OCI-LY3 (cell line): ENCODE data around the gene GNPNAT1.

Experiments used
- CTCF ChIP-seq: fragments of 200-600, 300-600 bp; sonication (generic); IDR thresholded peaks from 2 replicates; pipeline ENCODE4 v1.5.1; 2014; ENCODE audit warnings: antibody characterized with exemption, low read length, low read depth
- EZH2phosphoT487 ChIP-seq: fragments of 200-600 bp; shearing (Covaris generic); IDR thresholded peaks from 2 replicates; pipeline ENCODE4 v1.6.1; 2018; ENCODE audit warnings: antibody characterized with exemption, mixed run types, low read depth

- TF ChIP-seq CTCF (no peak), EZH2phosphoT487 (no peak)
Observed at GRCh38 chr14:52786887-52787286, 4.5 kb downstream of the GNPNAT1 start.
